ENCODE data around the gene SYPL1. TPM values are rescaled to one million over a fixed set of nuclear protein-coding genes. Genes with fewer than 3 reads are reported as not detected.

The SYPL1 gene
- total RNA-seq, 1 donor from 2014 or later, result 48.8 TPM

DNA sequence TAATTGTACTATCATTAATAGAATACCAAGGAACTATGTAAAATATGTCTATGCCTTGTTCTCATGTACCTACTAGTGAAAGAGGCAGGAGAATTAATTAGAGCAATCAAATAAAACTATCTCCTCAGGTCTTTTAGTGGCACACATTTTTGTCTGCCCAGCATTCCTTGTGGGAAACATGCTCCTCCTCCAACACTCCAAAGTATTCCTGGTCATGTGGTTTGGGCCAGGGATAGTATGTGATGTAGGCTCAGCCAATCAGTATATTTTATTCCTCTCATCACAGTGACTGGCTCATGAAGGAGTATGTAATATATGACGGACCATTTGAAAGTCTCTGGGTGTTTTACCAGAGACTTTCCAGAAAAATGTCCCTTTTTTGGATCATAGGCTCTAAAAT is 16.7 kb upstream of the SYPL1 start:
- Mint-ChIP-seq H3K27ac (no peak overlapping the region), H3K36me3 (no peaks in the 10 kb centered on the region), H3K4me3 (no peak overlapping the region), H3K9me3 (no peaks in the 10 kb centered on the region), H3K4me1 (no peaks in the 10 kb centered on the region), H3K27me3 (ENCODE audit: insufficient read depth, low read depth) (peaks cover 3% of the 10 kb centered on the region)
- Histone ChIP-seq H3K9ac (no peak overlapping the region), H2AFZ (replicated peaks) (no peak overlapping the region), H3K27ac (no peak overlapping the region), H4K20me1 (ENCODE audit: low read depth) (no peaks in the 10 kb centered on the region), H3K36me3 (no peaks in the 10 kb centered on the region), H3K27me3 (no peaks in the 10 kb centered on the region), H3K79me2 (ENCODE audit: low read depth) (no peaks in the 10 kb centered on the region), H3K9me3 (ENCODE audit: low read depth) (no peaks in the 10 kb centered on the region), H3K4me2 (no peak overlapping the region), H3K4me1 (no peaks in the 10 kb centered on the region), H3K4me3 (no peak overlapping the region), H3F3A (ENCODE audit: low read depth) (no peaks in the 10 kb centered on the region)
- TF ChIP-seq, protein P1, sequence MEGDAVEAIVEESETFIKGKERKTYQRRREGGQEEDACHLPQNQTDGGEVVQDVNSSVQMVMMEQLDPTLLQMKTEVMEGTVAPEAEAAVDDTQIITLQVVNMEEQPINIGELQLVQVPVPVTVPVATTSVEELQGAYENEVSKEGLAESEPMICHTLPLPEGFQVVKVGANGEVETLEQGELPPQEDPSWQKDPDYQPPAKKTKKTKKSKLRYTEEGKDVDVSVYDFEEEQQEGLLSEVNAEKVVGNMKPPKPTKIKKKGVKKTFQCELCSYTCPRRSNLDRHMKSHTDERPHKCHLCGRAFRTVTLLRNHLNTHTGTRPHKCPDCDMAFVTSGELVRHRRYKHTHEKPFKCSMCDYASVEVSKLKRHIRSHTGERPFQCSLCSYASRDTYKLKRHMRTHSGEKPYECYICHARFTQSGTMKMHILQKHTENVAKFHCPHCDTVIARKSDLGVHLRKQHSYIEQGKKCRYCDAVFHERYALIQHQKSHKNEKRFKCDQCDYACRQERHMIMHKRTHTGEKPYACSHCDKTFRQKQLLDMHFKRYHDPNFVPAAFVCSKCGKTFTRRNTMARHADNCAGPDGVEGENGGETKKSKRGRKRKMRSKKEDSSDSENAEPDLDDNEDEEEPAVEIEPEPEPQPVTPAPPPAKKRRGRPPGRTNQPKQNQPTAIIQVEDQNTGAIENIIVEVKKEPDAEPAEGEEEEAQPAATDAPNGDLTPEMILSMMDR (IDR thresholded peaks at IDR 0.05), result no peak
- TF ChIP-seq EZH2phosphoT487 (IDR thresholded peaks at IDR 0.05), result no peak
- no peak for TF ChIP-seq EZH2 (IDR thresholded peaks at IDR 0.05)
- no peak for DNase-seq (ENCODE audit: low spot score)

DNA sequence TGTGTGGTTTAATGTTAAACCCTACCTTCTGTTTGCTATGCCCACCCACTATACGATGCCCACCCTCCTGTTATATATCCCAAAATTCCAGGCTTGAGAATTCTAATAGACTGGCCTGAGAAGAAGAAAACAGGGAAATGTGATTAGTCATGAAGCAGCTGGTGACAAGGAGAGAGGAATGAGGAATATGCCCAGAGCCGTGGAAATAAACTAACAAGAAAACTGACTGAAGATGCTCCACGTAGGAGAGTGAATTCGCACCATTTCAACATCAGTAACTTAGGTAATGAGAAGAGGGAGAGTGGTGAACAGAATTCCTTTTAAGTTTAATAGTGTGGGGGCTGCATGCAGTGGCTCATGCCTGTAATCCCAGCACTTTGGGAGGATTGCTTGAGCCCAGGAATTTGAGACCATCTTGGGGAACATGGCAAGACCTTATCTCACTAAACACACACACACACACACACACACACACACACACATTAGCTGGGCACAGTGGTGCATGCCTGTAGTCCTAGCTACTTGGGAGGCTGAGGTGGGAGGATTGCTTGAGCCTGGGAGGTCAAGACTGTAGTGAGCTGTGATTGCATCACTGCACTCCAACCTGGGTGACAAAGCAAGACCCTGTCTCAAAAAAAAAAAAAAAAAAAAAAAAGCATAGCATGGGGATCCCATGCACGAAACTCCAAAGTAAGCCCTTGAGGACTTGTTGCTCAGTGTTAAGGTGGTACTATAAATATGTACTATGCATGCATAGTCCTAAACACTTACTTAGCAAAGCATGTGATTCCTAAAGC is 16.1 kb upstream of the SYPL1 start:
- Histone ChIP-seq H3K9me3 (ENCODE audit: low read depth) (no peaks in the 10 kb centered on the region), H3K79me2 (ENCODE audit: low read depth) (no peaks in the 10 kb centered on the region), H3K9ac (no peak overlapping the region), H3K4me2 (no peak overlapping the region), H4K20me1 (ENCODE audit: low read depth) (no peaks in the 10 kb centered on the region), H2AFZ (replicated peaks) (no peak overlapping the region), H3K27me3 (no peaks in the 10 kb centered on the region), H3K36me3 (no peaks in the 10 kb centered on the region), H3K27ac (no peak overlapping the region), H3K4me1 (no peaks in the 10 kb centered on the region), H3K4me3 (no peak overlapping the region), H3F3A (ENCODE audit: low read depth) (no peaks in the 10 kb centered on the region)
- Mint-ChIP-seq H3K27ac (no peak overlapping the region), H3K27me3 (ENCODE audit: insufficient read depth, low read depth) (peaks cover 3% of the 10 kb centered on the region), H3K9me3 (no peaks in the 10 kb centered on the region), H3K4me1 (no peaks in the 10 kb centered on the region), H3K36me3 (no peaks in the 10 kb centered on the region), H3K4me3 (no peak overlapping the region)
- no peak for DNase-seq (ENCODE audit: low spot score)
- TF ChIP-seq, protein P1 (IDR thresholded peaks at IDR 0.05), result no peak
- TF ChIP-seq EZH2phosphoT487 (IDR thresholded peaks at IDR 0.05) (no peak), EZH2 (IDR thresholded peaks at IDR 0.05) (no peak)

DNA sequence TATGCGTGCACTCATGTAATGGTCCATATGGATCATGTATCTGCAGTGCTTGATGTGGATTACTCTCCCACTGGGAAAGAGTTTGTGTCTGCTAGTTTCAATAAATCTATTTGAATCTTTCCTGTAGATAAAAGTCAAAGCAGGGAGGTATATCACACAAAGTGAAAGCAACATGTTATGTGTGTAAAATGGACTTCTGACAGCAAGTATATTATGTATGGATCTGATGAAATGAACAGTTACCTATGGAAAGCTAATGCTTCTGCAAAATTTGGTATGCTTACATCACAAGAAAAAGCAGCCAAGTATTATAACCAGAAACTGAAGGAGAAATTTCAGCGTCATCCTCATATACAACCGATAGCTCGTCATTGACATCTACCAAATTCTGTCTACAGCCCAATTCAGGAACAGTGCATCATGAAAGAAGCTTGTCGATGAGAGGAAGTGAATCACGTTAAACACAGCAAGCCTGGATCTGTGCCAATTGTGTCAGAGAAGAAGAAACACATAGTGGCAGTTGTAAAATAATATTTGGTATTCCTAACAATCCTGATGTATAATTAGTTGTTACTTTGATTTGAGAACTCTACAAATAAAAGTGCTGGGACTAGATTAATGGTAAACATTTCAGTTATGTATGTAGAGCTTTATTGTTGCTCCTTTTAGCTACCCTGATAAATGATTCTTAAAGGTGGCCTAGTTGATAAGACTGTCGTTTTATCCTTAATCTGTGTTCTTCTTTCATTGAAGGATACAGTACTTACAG is 14.2 kb upstream of the SYPL1 start:
- no peak overlapping the region for H3K27ac ChIP-seq
- H3K27me3 Mint-ChIP-seq (ENCODE audit: insufficient read depth, low read depth), result peaks cover 3% of the 10 kb centered on the region
- H4K20me1 ChIP-seq (ENCODE audit: low read depth), result no peaks in the 10 kb centered on the region
- no peaks in the 10 kb centered on the region for H3K36me3 ChIP-seq
- H3K79me2 ChIP-seq (ENCODE audit: low read depth), result no peaks in the 10 kb centered on the region
- no peak overlapping the region for H3K27ac Mint-ChIP-seq
- TF ChIP-seq, protein P1 (IDR thresholded peaks at IDR 0.05), result no peak
- TF ChIP-seq EZH2phosphoT487 (IDR thresholded peaks at IDR 0.05) (no peak), EZH2 (IDR thresholded peaks at IDR 0.05) (no peak)
- no peaks in the 10 kb centered on the region for H3K9me3 ChIP-seq (ENCODE audit: low read depth)
- H3K9ac ChIP-seq, result no peak overlapping the region
- H3K4me3 Mint-ChIP-seq, result no peak overlapping the region
- no peaks in the 10 kb centered on the region for H3K9me3 Mint-ChIP-seq
- no peaks in the 10 kb centered on the region for H3K4me1 Mint-ChIP-seq
- no peak overlapping the region for H3K4me3 ChIP-seq
- no peaks in the 10 kb centered on the region for H3K36me3 Mint-ChIP-seq
- H3F3A ChIP-seq (ENCODE audit: low read depth), result no peaks in the 10 kb centered on the region
- H3K27me3 ChIP-seq, result no peaks in the 10 kb centered on the region
- H3K4me2 ChIP-seq, result no peak overlapping the region
- no peak for DNase-seq (ENCODE audit: low spot score)
- H3K4me1 ChIP-seq, result no peaks in the 10 kb centered on the region
- H2AFZ ChIP-seq (replicated peaks), result no peak overlapping the region
